ENCODE results near the gene TST.

TST gene

GRCh38 chr22:37018086-37018814, 997 bp downstream of the TST start:
- ChIA-PET POLR2A (no interaction called here), CTCF (interaction anchor here (1.2 to 5.6 kb wide), 6 partner anchors 9 to 236 kb away, joined by 3 to 29 read pairs (median 8); partner anchors contain the start of gene KCTD17)
- no peak for DNase-seq (ENCODE audit: extremely low spot score)
- TF ChIP-seq CTCF (IDR thresholded peaks at IDR 0.05; ENCODE audit: control extremely low read depth, extremely low read depth, low read depth, missing control alignments): no peak

- no peak for TF ChIP-seq CTCF (IDR thresholded peaks at IDR 0.05; ENCODE audit: control extremely low read depth, extremely low read depth, low read depth, missing control alignments)
- ChIA-PET CTCF (interaction anchor here (0.9 to 5.6 kb wide), 5 partner anchors 8 to 160 kb away, joined by 3 to 29 read pairs (median 6); no protein-coding TSS in a partner anchor), POLR2A (no interaction called here)
- DNase-seq (ENCODE audit: extremely low spot score): no peak
Measured at GRCh38 chr22:37017356-37017755, 1.9 kb downstream of the TST start.

GRCh38 chr22:37016134-37016910, 2.9 kb downstream of the TST start:
- no peak for TF ChIP-seq CTCF (IDR thresholded peaks at IDR 0.05; ENCODE audit: control extremely low read depth, extremely low read depth, low read depth, missing control alignments)
- ChIA-PET POLR2A (no interaction called here), CTCF (interaction anchor here (0.9 to 5.6 kb wide), 6 partner anchors 10 to 183 kb away, joined by 3 to 29 read pairs (median 4); no protein-coding TSS in a partner anchor)
- DNase-seq (ENCODE audit: extremely low spot score): no peak

GRCh38 chr22:37015587-37015878, 3.7 kb downstream of the TST start:
- POLR2A ChIA-PET: no interaction called here
- no peak for TF ChIP-seq CTCF (IDR thresholded peaks at IDR 0.05; ENCODE audit: control extremely low read depth, extremely low read depth, low read depth, missing control alignments)
- no peak for DNase-seq (ENCODE audit: extremely low spot score)
- CTCF ChIA-PET: interaction anchor here (1.0 to 5.6 kb wide), 4 partner anchors 29 to 184 kb away, joined by 3 to 29 read pairs (median 4); no protein-coding TSS in a partner anchor

- ChIA-PET POLR2A (no interaction called here), CTCF (interaction anchor here (1.2 to 5.6 kb wide), 2 partner anchors 10 to 30 kb away, joined by 3 to 29 read pairs; no protein-coding TSS in a partner anchor)
- no peak for TF ChIP-seq CTCF (IDR thresholded peaks at IDR 0.05; ENCODE audit: control extremely low read depth, extremely low read depth, low read depth, missing control alignments)
- DNase-seq (ENCODE audit: extremely low spot score): no peak
Measured at GRCh38 chr22:37014835-37015586, 4.2 kb downstream of the TST start.

GRCh38 chr22:37014415-37014806, 4.8 kb downstream of the TST start:
- TF ChIP-seq CTCF (IDR thresholded peaks at IDR 0.05; ENCODE audit: control extremely low read depth, extremely low read depth, low read depth, missing control alignments): no peak
- ChIA-PET POLR2A (no interaction called here), CTCF (interaction anchor here (1.2 to 5.6 kb wide), 2 partner anchors 9 to 30 kb away, joined by 3 to 29 read pairs; no protein-coding TSS in a partner anchor)
- DNase-seq (ENCODE audit: extremely low spot score): no peak
